HFFc6 (cell line): ENCODE measurements around the gene SLC6A8. TPM values are rescaled to one million over a fixed set of nuclear protein-coding genes. Genes with fewer than 3 reads are reported as not detected.
"Not testable (repeated sequence)": the region's sequence is repeated elsewhere in the genome, so short reads cannot be mapped to it uniquely, and the experiment has no call there.

ENCODE experiments used
- DNase-seq: peaks from one replicate; pipeline ENCODE4 v3.0.0-alpha.2; 2018
- H3K27ac Mint-ChIP-seq: 2 replicates; pipeline ENCODE4 v1.8.0; 2020; ENCODE audit warnings: mild to moderate bottlenecking, mixed read lengths
- H3K27me3 Mint-ChIP-seq: 2 replicates; pipeline ENCODE4 v1.8.0; 2021; ENCODE audit warnings: mild to moderate bottlenecking, moderate library complexity, mixed read lengths; ENCODE audit not compliant: insufficient read depth
- H3K36me3 Mint-ChIP-seq: 2 replicates; pipeline ENCODE4 v1.8.0; 2021; ENCODE audit warnings: low read depth, mixed read lengths
- H3K4me1 Mint-ChIP-seq: 2 replicates; pipeline ENCODE4 v1.8.0; 2020; ENCODE audit warnings: low read depth, mixed read lengths
- H3K4me3 Mint-ChIP-seq: 2 replicates; pipeline ENCODE4 v1.8.0; 2020; ENCODE audit warnings: mild to moderate bottlenecking, moderate library complexity, mixed read lengths
- H3K9me3 Mint-ChIP-seq: 2 replicates; pipeline ENCODE4 v1.8.0; 2020; ENCODE audit warnings: mild to moderate bottlenecking, mixed read lengths
- total RNA-seq, 6 experiments: library from RNA; stranded (reverse); fragmentation: NEBNext Ultra II Directional; extraction: Animal tissue kit (Norgen Biotek cat#: 25700); gene quantifications; 2 replicates in 1 of 6; 3 replicates in 5 of 6; pipeline ENCODE4 v1.2.3, GENCODE V29; 2021
- TF ChIP-seq, protein P1 (sequence below): fragments of 200-600 bp; sonication (generic); IDR thresholded peaks from 2 replicates; pipeline ENCODE4 v1.5.0; 2021; ENCODE audit warnings: antibody characterized with exemption, mild to moderate bottlenecking

The SLC6A8 gene
- total RNA-seq, 6 experiments from 2014 or later = 14.0 to 33.8 (median 17.7) TPM

- H3K4me3 Mint-ChIP-seq = peak overlapping the region; percentile 68
- H3K27me3 Mint-ChIP-seq = no peaks in the 10 kb centered on the region
- peak overlapping the region; percentile 86 for H3K27ac Mint-ChIP-seq
- H3K9me3 Mint-ChIP-seq = peaks cover 7% of the 10 kb centered on the region; the same call in 1 of the 2 replicates
- peaks cover 17% of the 10 kb centered on the region for H3K36me3 Mint-ChIP-seq
- TF ChIP-seq, protein P1, sequence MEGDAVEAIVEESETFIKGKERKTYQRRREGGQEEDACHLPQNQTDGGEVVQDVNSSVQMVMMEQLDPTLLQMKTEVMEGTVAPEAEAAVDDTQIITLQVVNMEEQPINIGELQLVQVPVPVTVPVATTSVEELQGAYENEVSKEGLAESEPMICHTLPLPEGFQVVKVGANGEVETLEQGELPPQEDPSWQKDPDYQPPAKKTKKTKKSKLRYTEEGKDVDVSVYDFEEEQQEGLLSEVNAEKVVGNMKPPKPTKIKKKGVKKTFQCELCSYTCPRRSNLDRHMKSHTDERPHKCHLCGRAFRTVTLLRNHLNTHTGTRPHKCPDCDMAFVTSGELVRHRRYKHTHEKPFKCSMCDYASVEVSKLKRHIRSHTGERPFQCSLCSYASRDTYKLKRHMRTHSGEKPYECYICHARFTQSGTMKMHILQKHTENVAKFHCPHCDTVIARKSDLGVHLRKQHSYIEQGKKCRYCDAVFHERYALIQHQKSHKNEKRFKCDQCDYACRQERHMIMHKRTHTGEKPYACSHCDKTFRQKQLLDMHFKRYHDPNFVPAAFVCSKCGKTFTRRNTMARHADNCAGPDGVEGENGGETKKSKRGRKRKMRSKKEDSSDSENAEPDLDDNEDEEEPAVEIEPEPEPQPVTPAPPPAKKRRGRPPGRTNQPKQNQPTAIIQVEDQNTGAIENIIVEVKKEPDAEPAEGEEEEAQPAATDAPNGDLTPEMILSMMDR = no peak
- no peak for DNase-seq
- H3K4me1 Mint-ChIP-seq = peaks cover 29% of the 10 kb centered on the region
These were observed 39.6 kb downstream of the SLC6A8 start for GRCh38 chrX:153727123-153727931.

DNA sequence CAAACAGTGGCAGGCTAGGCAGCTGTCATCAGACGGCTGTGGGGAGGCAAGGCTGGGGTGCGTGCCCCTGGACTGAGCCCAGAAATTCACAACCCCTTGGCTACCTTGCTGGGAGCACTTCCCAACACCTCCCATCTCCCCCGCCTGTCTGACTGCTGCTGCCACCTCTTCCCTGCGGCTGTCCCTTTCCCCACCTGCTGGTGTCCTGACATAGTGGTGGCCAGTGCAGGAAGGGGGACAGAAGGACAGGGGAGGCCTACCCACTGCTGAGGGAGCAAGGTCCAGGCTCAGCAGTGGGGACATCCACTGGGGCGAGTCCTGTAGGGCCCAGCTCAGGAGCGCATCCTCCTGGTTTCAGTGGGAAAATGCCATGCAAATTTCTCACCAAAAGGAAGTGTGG lies 40.4 kb downstream of the SLC6A8 start:
- Mint-ChIP-seq H3K9me3 (peaks cover 7% of the 10 kb centered on the region; the same call in 1 of the 2 replicates), H3K4me3 (no peak overlapping the region), H3K36me3 (peaks cover 18% of the 10 kb centered on the region), H3K27me3 (no peaks in the 10 kb centered on the region), H3K27ac (no peak overlapping the region), H3K4me1 (peaks cover 25% of the 10 kb centered on the region)
- no peak for DNase-seq
- TF ChIP-seq, protein P1 = 0 out of 2 replicates have a peak, but pooled peaks have one; percentile 8

DNA sequence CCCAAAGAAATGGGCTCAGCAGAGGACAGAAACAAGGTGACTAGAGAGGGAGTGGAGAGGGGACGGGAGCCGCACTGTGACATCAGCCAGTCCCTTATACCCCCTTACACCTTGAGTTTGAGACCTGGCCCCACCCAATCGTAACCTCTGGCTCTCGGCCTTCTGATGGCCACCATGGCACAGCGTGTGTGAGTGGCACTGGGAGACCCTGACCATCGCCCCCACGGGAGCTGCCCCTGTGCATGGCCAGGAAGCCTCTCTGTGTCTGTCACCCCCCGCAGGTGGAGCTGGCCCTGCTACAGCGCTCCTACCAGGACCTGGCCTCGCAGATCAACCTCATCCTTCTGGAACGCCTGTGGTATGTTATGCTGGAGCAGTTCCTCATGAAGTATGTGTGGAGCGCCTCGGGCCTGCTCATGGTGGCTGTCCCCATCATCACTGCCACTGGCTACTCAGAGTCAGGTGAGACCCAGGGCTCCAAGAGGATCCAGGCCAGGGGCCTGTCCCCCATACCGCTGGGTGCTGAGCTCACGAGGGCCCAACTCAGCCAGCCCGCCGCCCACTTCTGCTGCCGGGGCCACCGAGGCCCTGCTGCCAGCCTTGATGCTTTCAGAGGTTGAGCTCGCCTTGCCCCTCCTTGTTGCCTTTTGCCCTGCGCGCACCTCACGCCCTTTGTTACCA lies 41.4 kb downstream of the SLC6A8 start:
- Mint-ChIP-seq H3K36me3 (peaks cover 18% of the 10 kb centered on the region), H3K4me1 (peaks cover 25% of the 10 kb centered on the region), H3K4me3 (no peak overlapping the region), H3K27ac (no peak overlapping the region), H3K9me3 (peaks cover 7% of the 10 kb centered on the region; the same call in 1 of the 2 replicates), H3K27me3 (no peaks in the 10 kb centered on the region)
- TF ChIP-seq, protein P1 = no peak
- DNase-seq = no peak

- not testable (repeated sequence) for H3K27ac Mint-ChIP-seq, H3K27me3 Mint-ChIP-seq, H3K9me3 Mint-ChIP-seq, H3K4me3 Mint-ChIP-seq, DNase-seq
- Mint-ChIP-seq H3K4me1 (peaks cover 25% of the 10 kb centered on the region), H3K36me3 (peaks cover 18% of the 10 kb centered on the region)
These were observed 42.4 kb downstream of the SLC6A8 start for GRCh38 chrX:153730115-153730514.

DNA sequence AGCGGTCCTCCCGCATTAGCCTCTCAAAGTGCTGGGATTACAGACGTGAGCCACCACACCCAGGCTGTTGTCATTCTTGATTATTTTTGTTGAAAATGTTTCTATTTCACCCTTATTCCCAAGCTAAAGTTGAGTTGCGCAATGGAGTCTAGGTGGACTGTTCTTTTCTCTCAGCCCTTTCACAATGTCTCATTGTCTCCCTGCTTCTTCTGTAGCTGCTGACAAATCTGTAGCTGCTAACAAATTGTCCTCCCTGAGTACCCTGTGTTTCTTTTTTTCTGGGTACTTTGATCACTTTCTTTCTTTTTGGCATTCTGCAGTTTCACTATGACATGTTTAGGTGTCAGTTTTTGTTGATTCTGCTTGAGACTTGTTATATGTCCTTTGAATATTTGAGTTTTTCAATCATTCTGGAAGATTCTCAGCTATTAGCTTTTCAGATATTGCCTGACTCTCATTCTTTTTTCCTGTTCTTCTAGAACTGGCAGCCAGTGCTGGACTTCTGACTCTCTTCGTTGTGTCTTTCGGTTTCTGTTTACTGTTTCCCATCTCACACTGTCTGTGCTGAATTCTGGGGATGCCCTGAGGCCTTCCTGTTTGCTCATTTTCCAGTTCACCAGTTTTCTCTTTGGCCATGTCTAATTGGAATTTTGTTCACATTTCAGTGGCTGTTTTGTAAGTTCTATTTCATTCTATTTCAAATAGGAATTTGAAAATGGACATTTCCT lies 43.6 kb downstream of the SLC6A8 start:
- no peak for DNase-seq
- TF ChIP-seq, protein P1 = no peak
- H3K27me3 Mint-ChIP-seq = no peaks in the 10 kb centered on the region; the same call in 1 of the 2 replicates
- no peak overlapping the region for H3K27ac Mint-ChIP-seq
- H3K36me3 Mint-ChIP-seq = peaks cover 18% of the 10 kb centered on the region
- no peak overlapping the region for H3K4me3 Mint-ChIP-seq
- H3K4me1 Mint-ChIP-seq = peaks cover 25% of the 10 kb centered on the region
- H3K9me3 Mint-ChIP-seq = peaks cover 7% of the 10 kb centered on the region; the same call in 1 of the 2 replicates
